ENCODE results near the gene GRAP. TPM values are rescaled to one million over a fixed set of nuclear protein-coding genes. Genes with fewer than 3 reads are reported as not detected.

Gene GRAP
- total and polyA plus RNA-seq, 12 donors, result 0.99 to 3.7 (median 2.3) TPM

DNA sequence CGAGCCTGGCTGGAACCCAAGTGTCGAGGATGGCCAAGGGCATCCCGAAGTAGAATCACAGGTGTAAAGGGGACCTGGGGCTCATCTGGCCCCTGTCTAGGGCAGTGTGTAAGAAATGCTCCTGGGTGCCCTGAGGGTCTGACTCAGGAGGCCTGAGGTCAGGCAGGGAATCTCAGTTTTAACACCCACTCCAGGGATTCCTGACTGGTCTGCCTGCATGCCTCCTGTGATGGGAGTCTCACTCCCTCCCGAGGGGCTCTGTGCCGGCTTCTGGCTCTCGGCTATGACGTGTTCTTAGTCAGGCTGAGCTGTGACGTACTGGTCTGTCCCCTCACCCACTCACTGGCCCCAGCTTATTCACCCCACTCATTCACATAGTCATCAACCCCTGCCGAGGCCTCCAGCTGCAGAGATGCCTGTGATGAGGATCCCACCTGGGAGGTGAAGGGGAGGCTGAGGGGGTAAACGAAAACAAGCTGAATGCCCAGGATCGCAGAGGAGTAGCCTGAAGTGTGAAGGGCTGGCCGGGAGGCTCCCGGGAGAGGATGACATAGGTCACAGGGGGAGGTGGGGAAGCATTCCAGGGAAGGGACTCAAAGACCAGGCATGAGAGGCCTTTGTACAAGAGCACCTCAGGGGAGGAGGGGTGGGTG, 65.9 kb downstream of the GRAP start:
- ATAC-seq (no peak), DNase-seq (no peak)
- Histone ChIP-seq H3K4me3 (no peak overlapping the region), H3K4me1 (no peaks in the 10 kb centered on the region), H3K27ac (no peak overlapping the region), H3K36me3 (peaks cover 0 to 10% (median 0%) of the 10 kb centered on the region in 9 donors), H3K27me3 (no peaks in the 10 kb centered on the region), H3K9me3 (no peaks in the 10 kb centered on the region)
- TF ChIP-seq, protein P1, sequence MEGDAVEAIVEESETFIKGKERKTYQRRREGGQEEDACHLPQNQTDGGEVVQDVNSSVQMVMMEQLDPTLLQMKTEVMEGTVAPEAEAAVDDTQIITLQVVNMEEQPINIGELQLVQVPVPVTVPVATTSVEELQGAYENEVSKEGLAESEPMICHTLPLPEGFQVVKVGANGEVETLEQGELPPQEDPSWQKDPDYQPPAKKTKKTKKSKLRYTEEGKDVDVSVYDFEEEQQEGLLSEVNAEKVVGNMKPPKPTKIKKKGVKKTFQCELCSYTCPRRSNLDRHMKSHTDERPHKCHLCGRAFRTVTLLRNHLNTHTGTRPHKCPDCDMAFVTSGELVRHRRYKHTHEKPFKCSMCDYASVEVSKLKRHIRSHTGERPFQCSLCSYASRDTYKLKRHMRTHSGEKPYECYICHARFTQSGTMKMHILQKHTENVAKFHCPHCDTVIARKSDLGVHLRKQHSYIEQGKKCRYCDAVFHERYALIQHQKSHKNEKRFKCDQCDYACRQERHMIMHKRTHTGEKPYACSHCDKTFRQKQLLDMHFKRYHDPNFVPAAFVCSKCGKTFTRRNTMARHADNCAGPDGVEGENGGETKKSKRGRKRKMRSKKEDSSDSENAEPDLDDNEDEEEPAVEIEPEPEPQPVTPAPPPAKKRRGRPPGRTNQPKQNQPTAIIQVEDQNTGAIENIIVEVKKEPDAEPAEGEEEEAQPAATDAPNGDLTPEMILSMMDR (IDR thresholded peaks at IDR 0.05), result no peak
- intact Hi-C loops (cut with DNase I), result loop anchor here in 1 of 10 donors (10.0 kb wide), 1 partner anchor 56 kb away; no protein-coding TSS in a partner anchor
- 81 to 82% methylated on average over 13 of the region's 13 CpGs for WGBS, 2 donors

DNA sequence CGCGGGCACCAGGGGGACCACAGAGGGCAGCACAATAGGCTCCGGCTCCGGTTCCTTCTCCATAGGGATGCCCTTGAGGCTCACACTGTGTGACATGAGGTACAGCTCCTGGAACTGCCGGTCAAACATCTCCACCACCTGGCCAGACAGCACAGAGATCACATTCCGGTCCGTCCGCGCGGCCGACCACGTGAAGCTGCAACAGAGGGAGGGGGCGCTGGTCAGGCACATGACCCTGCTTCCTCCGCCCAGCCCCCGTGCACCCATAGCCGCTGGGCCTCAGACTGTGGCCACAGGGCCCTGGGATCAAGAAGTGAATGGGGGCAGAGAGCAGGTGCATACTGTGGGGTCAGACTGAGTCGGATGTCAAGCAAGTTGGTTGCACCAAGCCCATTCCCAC, 68.1 kb downstream of the GRAP start:
- intact Hi-C loops (cut with DNase I), result loop anchor here in 1 of 10 donors (10.0 kb wide), 1 partner anchor 46 kb away; no protein-coding TSS in a partner anchor
- no peak for DNase-seq
- no peaks in the 10 kb centered on the region for H3K9me3 ChIP-seq
- no peak for ATAC-seq
- H3K27ac ChIP-seq, result no peak overlapping the region
- TF ChIP-seq, protein P1 (IDR thresholded peaks at IDR 0.05), result no peak
- no peaks in the 10 kb centered on the region for H3K27me3 ChIP-seq
- no peaks in the 10 kb centered on the region for H3K4me1 ChIP-seq
- peaks cover 0 to 10% (median 0%) of the 10 kb centered on the region in 9 donors for H3K36me3 ChIP-seq
- H3K4me3 ChIP-seq, result no peak overlapping the region
- WGBS, 2 donors, result 90 to 93% methylated on average over 17 of the region's 17 CpGs

DNA sequence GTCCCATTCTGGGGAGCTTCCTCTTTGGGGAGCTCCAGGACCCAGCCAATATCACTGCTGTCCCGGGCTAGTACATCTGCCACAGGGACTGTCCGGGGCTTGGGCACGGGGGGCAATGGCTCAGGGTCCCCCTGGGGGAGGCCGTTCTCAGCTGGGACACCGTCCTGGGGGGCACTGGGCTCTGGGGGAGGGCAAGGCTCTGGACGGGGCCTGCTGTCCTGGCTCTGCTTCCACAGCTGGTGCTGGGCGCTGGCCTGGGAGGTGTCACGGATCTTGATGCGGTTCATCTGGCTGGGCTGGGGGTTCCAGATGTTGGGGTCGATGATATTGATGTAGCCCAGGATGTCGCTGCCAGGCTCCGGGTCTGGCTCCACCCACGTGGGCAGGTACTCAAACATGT, 68.7 kb downstream of the GRAP start:
- Histone ChIP-seq H3K36me3 (peaks cover 0 to 10% (median 0%) of the 10 kb centered on the region in 9 donors), H3K27me3 (no peaks in the 10 kb centered on the region), H3K4me3 (no peak overlapping the region), H3K9me3 (no peaks in the 10 kb centered on the region), H3K27ac (no peak overlapping the region), H3K4me1 (no peaks in the 10 kb centered on the region)
- ATAC-seq, result no peak
- TF ChIP-seq, protein P1 (IDR thresholded peaks at IDR 0.05), result no peak
- no peak for DNase-seq
- 94 to 95% methylated on average over 13 of the region's 13 CpGs for WGBS, 2 donors
- intact Hi-C loops (cut with DNase I), result loop anchor here in 1 of 10 donors (10.0 kb wide), 1 partner anchor 47 kb away; no protein-coding TSS in a partner anchor

DNA sequence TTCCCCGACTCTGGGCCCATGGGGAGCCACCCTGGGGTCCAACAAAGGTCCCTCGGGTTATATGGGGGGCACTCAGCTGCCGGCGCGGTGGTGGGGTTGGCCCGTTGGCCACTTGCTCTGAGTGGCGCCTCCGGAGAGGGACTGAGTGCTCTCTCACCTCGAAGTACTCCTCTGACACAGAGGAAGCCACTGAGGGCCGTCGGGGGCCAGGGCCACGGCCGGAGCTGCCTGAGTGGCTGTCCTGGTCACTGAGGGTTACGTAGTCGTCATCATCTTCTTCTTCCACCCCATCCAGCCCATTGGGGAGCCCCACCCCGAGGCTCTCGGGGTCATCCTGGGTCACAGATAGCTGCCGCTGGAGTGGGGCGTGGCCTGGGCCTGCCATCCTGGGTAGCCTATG, 69.1 kb downstream of the GRAP start:
- no peaks in the 10 kb centered on the region for H3K9me3 ChIP-seq
- H3K4me3 ChIP-seq, result no peak overlapping the region
- intact Hi-C loops (cut with DNase I), result loop anchor here in 2 of 10 donors (2.0 to 10.0 kb wide), 2 partner anchors 35 to 47 kb away; no protein-coding TSS in a partner anchor
- ATAC-seq, result no peak
- WGBS, 2 donors, result 90 to 91% methylated on average over 19 of the region's 19 CpGs
- no peak overlapping the region for H3K27ac ChIP-seq
- no peaks in the 10 kb centered on the region for H3K4me1 ChIP-seq
- H3K36me3 ChIP-seq, result peaks cover 0 to 10% (median 0%) of the 10 kb centered on the region in 9 donors
- TF ChIP-seq, protein P1 (IDR thresholded peaks at IDR 0.05), result no peak
- H3K27me3 ChIP-seq, result no peaks in the 10 kb centered on the region
- no peak for DNase-seq
